Loucy (cell line): ENCODE results near the gene TNFRSF1B.

Experiments used
- CTCF ChIP-seq: fragments of 200-600 bp; sonication (generic); conservative IDR thresholded peaks from 2 replicates; pipeline ENCODE4 v1.5.1; 2014; ENCODE audit warnings: mild to moderate bottlenecking, antibody characterized with exemption, low read length
- EZH2phosphoT487 ChIP-seq: fragments of 200-600 bp; IDR thresholded peaks from 2 replicates; pipeline ENCODE4 v1.6.1; 2018; ENCODE audit warnings: antibody characterized with exemption, mild to moderate bottlenecking, moderate library complexity, borderline replicate concordance

- TF ChIP-seq CTCF (no peak), EZH2phosphoT487 (no peak)
These were observed 21.3 kb downstream of the TNFRSF1B start for GRCh38 chr1:12188115-12188514.
